ENCODE data around the gene SYT15B. TPM values are rescaled to one million over a fixed set of nuclear protein-coding genes. Genes with fewer than 3 reads are reported as not detected.
"Not testable (repeated sequence)": the region's sequence is repeated elsewhere in the genome, so short reads cannot be mapped to it uniquely, and the experiment has no call there.

The SYT15B gene
- 2.2 TPM for polyA plus RNA-seq (2012; ENCODE audit: insufficient read depth, insufficient read length, low read depth)

DNA sequence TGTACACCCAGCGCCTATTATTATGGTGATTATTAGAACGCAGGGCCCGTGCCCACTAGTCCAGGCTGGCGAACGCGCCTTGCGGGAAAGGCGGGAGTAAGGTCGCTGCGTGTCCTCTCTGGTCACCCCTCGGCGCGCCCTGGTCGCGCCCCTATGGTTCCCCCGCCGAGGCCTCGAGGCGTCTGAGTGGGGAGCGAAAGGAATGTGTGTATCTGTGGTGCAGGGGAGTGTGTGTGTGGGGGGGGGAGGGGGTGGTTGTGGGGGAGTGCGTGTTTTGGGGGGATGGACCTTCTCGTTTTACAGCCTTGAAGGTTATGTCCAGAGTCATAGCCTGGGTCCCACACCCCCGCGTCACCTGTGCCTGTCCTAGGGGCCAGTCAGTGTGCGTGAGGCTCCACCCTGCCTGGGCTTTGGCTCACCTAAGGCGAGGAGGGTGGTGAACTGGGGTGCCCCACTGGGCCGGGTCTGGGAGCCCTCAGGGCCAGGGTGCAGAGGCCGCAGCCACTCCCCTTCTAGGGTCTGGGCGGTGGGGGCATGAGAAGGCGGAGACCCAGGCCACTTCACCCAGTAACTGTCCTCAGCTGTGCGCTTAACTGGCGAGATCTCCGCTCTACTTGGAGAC is at the start of gene SYT15B:
SYT15B (minus strand) TSS at position 39 of the 622 bp plus-strand sequence. CDS start 952 bp downstream, outside the sequence.
- DNase-seq; H3K36me3 ChIP-seq; H3K4me1 ChIP-seq; H3K9me3 ChIP-seq; H3K4me3 ChIP-seq (ENCODE audit: low read depth, low read length); H3K27me3 ChIP-seq: not testable (repeated sequence)

DNA sequence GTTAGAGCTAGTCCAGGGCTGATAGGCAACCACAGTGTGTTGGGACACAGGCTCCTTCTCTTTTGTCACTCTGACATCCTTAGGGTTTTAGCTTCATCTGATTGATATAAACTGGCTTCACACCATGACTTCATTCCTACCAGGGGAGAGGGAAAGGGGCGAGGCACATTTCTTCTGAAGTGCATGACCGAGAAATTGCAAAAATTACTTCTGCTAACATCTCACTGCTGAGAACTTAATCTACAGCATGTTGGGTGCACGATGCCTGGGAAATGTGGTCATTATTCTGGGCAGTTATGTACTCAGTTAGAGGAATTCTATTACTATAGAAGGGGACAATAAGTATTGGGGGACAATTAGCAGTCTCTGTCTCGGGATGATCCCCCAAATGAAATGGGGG is 16.2 kb upstream of the SYT15B start:
- not testable (repeated sequence) for H3K36me3 ChIP-seq; H3K4me3 ChIP-seq (ENCODE audit: low read depth, low read length); DNase-seq; H3K27me3 ChIP-seq; H3K9me3 ChIP-seq; H3K4me1 ChIP-seq

DNA sequence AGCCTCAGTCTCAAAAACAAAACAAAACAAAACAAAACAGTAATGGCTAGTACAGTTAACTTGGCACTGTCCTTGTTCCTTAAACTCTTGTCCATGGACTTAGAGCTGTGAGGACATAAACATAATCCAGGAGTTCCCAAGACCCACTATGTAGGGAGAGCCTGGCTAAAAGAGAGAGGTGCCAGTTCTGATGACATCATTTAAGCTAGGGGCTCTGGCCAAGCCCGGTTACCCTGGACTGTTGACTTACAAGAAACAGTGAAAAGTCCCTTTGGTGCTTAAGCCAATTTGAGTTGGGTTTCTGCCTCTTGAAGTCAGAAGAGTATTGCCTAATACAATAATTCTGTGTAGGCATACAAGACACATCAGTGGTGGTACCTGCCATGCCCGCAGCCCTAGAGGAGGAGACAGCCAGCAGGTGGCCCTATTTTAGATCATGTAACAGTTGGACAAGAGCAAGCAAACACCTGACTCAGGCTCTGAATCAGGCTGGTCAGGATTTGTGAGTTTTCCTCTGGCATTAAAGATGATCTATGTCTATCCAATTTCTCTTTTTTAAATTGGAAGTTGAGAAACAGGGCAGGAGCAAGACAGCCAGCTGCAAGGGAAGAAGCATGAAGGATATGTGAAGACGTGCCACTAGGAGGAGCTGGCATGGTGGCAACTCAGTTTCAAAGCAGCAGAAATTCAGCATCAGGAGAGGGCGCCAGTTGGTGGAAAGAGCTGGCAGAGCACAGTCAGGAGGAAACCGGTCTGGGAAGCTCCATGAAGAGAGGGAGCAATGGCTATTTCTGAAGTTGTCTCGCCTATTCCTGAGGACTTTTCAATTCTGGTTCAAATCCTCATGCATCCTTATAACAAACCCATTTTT is 12.2 kb upstream of the SYT15B start:
- not testable (repeated sequence) for H3K9me3 ChIP-seq; H3K4me3 ChIP-seq (ENCODE audit: low read depth, low read length); H3K27me3 ChIP-seq; H3K36me3 ChIP-seq; H3K4me1 ChIP-seq
- TF ChIP-seq, protein P1, sequence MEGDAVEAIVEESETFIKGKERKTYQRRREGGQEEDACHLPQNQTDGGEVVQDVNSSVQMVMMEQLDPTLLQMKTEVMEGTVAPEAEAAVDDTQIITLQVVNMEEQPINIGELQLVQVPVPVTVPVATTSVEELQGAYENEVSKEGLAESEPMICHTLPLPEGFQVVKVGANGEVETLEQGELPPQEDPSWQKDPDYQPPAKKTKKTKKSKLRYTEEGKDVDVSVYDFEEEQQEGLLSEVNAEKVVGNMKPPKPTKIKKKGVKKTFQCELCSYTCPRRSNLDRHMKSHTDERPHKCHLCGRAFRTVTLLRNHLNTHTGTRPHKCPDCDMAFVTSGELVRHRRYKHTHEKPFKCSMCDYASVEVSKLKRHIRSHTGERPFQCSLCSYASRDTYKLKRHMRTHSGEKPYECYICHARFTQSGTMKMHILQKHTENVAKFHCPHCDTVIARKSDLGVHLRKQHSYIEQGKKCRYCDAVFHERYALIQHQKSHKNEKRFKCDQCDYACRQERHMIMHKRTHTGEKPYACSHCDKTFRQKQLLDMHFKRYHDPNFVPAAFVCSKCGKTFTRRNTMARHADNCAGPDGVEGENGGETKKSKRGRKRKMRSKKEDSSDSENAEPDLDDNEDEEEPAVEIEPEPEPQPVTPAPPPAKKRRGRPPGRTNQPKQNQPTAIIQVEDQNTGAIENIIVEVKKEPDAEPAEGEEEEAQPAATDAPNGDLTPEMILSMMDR (IDR thresholded peaks at IDR 0.05; ENCODE audit: low read depth, low read length): peak; percentile 59
- DNase-seq: peak; percentile 44

DNA sequence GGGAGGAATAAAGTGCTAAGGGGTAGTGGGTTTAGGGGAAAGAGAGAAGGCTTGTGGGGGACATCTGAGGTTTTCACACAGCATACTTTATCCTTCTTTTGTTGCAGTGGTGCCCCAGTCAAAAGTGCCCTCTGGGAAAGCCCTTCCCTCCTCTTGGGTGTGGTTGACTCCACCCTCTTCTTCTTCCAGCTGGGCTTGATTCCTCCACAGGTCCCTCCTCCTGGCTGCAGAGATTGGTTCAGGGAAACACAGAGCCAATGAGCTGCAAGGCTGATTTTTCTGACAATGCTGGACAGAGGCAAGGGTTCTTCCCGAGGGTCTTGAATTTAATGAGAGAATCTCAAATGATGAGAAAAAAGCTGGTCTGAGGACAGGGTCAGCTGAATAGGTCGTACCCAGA is 7.4 kb upstream of the SYT15B start:
- H3K9me3 ChIP-seq; H3K4me1 ChIP-seq; H3K36me3 ChIP-seq; H3K27me3 ChIP-seq; DNase-seq; H3K4me3 ChIP-seq (ENCODE audit: low read depth, low read length): not testable (repeated sequence)

DNA sequence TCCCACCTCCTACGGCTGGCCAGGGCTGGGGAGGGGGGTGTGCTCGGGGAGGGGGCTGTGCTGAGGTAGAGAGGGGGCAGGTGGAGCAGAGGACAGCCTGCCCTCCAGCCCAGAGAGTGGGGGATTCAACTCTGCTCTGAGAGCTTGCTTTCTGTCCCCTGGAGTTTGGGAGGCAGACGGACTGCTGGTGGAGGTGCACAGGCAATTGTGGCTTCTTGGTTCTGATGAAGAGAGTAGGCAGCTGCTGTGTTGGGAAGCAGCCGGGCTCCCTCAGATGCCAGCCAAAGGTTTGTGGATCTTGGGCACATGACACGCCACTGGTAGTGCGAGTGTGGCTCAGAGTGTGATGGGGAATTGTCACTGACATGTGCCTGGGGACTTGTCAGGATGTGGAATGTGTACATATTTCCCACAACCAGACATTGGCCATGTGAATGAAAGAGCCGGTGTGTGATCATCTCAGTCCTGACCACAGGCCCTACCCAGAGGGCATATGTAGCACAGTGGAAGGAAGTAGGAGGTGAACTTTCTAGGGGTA is 5.3 kb upstream of the SYT15B start:
- not testable (repeated sequence) for H3K36me3 ChIP-seq; H3K4me1 ChIP-seq; H3K4me3 ChIP-seq (ENCODE audit: low read depth, low read length); H3K9me3 ChIP-seq; DNase-seq; H3K27me3 ChIP-seq

DNA sequence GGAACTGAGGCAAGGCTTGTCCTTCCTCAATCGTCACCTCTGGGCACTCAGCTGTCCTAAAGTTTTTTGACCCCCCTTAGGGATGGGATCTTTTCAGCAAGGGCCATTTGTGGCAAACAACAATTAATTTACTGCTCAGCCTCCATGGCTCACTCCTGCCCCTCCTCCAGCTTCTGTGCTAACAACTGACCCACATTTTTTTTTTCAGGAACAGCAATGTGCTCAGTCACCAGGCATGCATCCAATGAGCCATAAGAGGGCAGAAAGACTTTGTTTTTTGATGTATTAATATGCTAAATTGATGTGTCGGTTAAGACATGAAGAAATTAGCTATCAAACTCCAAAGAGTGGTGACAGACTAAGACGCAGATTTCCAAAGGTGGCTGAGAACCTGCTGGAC is 4.7 kb upstream of the SYT15B start:
- not testable (repeated sequence) for DNase-seq

DNA sequence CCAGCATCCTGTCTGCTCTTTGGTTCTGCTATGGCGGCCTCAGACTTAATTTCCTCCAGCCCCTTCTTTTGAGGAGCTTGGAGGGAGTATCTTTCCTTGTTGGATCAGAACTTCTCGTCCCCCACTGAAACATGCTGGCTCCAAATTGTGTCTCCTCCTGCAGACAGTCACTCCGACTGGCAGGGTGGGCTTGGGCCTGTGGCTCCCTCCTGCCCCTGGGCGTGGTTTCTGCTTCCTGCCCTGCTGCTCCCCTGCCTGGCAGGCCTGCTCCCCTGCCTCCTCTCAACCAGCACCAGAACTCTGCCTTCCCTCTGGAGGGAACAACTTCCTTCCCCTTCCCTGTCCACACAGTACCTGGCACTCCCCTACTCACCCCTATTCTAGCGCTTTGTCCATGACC is 3.8 kb upstream of the SYT15B start:
- not testable (repeated sequence) for H3K36me3 ChIP-seq; H3K9me3 ChIP-seq; H3K27me3 ChIP-seq; H3K4me1 ChIP-seq; H3K4me3 ChIP-seq (ENCODE audit: low read depth, low read length)
- peak; percentile 18 for DNase-seq

More for the DNA sequence above, 4.7 kb upstream of the SYT15B start:
- H3K4me3 ChIP-seq (ENCODE audit: low read depth, low read length); H3K4me1 ChIP-seq; H3K36me3 ChIP-seq; H3K9me3 ChIP-seq; H3K27me3 ChIP-seq: not testable (repeated sequence)

DNA sequence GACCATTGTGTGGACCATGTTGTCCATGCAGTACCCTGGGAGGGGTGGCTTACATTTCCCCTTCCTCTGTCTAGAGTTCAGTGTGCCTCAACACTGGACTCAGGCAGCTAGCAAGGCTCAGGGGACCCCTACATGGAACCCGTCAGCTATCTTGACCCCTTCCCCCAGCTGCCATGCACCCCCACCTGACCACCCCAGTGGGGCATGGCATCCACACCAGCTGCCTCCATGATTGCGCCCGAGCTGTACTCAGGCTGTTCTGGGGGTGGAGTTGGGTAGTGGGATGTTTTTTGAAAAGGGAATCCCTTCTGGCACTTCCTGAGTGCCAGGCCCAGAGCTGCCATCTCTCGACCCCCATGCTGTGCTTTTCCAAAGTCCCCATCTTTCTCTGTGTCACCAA is 1.8 kb upstream of the SYT15B start:
- H3K27me3 ChIP-seq; H3K4me3 ChIP-seq (ENCODE audit: low read depth, low read length); H3K4me1 ChIP-seq; DNase-seq; H3K9me3 ChIP-seq; H3K36me3 ChIP-seq: not testable (repeated sequence)

DNA sequence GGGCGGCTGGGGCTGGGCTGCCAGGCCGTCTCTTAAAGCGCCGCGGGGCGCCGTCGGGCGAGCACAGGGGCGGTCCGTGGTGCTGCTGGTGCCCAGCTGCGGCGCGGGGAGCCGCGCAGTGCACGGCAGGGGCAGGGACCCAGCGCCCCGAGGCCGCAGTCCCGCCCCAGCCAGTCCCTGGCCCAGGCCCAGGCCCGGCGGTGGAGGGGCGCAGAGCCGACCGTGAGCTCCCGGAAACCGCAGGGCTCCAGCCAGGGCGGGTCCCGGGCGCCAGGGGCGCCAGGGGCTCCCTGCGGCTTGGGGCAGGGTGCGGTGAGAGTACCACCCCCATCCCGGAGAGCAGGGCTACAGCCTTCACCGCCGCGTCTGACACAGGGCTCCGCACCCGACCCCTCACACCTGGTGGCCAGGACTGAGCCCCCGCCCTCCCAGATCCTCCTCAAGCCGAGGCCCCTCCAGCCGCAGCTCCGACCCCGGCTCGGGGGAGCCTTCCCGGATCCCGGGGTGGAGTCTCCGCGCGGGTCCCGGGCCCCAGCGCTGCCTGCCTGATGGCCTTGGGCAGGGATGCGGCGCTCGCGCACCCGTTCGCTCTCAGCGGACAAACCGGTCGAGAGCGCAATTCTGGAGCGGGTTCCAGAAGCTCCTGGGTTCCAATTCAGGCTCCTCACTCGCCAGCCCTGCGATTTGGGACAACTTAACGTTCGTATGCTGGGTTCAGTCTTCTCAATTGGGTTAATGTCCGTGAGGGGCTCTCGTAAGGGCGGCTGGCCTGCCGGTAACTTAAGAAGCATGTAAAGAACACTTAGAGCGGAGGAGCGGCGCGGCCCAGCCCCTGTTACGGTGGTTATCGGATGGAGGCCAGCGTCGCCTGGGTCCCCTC is 478 bp downstream of the SYT15B start:
- H3K4me1 ChIP-seq; DNase-seq; H3K4me3 ChIP-seq (ENCODE audit: low read depth, low read length); H3K36me3 ChIP-seq; H3K9me3 ChIP-seq; H3K27me3 ChIP-seq: not testable (repeated sequence)

DNA sequence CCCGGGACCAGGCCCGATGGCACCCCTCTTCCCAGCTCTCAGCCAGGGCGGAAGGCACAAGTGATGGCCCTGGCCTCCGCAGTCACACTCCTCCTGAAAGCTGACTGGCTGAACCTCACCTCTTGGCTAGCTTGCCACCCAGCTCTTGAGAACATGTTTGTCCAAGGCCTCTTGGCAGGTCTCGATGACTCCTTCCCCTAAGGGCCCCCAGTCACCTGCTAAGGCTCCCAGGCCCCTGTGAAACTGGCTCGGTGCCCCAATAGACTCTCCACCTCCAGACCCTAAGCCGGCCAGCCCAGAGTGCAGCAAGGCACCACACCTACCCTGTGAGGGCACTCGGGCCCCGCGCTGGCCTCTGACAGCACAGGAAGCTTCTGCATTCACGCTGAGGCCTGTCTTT is 4.5 kb downstream of the SYT15B start:
- H3K4me3 ChIP-seq (ENCODE audit: low read depth, low read length); H3K4me1 ChIP-seq; H3K36me3 ChIP-seq; H3K27me3 ChIP-seq; DNase-seq; H3K9me3 ChIP-seq: not testable (repeated sequence)

DNA sequence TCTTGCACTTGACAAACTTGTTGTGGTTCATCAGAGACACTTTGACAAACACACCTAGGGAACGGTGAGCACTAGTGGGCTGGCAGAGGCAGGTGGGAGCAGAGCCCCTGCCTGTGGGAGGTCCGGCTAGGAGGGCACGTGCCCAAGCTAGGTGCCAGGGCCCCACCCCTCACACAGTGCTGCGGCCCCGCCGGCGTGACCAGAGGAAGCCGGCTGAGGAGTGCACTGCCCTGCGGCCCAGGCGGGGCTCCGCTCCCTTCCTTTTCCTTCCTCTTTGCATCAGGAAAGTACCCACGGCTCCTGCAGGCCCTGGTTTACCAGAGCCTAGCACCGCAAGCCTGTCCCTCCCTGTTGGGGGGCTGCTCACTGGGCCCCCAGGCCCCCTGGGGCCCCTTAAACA is 7.2 kb downstream of the SYT15B start:
- H3K4me1 ChIP-seq; H3K9me3 ChIP-seq; H3K27me3 ChIP-seq; H3K4me3 ChIP-seq (ENCODE audit: low read depth, low read length); DNase-seq; H3K36me3 ChIP-seq: not testable (repeated sequence)

DNA sequence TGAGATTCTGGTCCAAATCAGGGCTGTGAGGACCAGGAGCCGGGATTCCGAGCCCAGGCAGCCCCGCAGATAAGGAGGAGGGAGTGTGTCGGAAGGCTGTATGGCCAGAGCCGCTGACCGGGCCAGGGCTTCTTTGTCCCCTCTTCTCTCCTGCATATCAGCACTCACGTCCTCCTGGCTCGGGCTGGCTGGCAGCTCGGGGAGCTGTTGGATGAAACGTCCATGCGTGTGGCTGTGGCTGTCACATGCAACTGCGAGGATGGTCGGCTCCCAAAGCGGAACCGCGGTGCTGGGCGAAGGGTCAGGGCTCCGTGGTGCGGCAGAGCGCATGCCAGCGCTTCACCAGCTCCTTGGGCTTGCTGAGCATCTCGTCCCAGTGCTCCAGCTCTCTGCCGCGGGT is 9.5 kb downstream of the SYT15B start:
- not testable (repeated sequence) for H3K9me3 ChIP-seq; DNase-seq; H3K36me3 ChIP-seq; H3K4me1 ChIP-seq; H3K4me3 ChIP-seq (ENCODE audit: low read depth, low read length); H3K27me3 ChIP-seq

DNA sequence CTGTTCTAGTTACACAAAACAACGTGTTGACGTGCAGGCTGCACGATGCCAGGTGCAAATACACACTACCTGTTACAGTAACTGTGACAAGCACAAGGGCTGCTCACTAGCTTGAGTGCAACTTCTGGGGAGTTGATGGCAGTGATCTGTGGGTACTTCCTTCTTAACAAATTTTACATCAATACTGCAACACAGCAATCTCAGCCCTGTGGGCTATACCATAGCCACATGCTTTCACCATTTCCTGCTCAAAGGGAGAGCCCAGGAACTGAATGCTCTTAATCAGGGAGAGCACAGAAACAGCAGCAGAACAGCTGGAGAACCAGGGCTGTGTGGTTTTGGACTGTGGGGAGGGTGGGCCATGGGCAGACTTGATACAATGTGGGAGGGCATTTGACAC is 10.2 kb downstream of the SYT15B start:
- H3K4me3 ChIP-seq (ENCODE audit: low read depth, low read length); H3K27me3 ChIP-seq; H3K4me1 ChIP-seq; H3K36me3 ChIP-seq; H3K9me3 ChIP-seq; DNase-seq: not testable (repeated sequence)

DNA sequence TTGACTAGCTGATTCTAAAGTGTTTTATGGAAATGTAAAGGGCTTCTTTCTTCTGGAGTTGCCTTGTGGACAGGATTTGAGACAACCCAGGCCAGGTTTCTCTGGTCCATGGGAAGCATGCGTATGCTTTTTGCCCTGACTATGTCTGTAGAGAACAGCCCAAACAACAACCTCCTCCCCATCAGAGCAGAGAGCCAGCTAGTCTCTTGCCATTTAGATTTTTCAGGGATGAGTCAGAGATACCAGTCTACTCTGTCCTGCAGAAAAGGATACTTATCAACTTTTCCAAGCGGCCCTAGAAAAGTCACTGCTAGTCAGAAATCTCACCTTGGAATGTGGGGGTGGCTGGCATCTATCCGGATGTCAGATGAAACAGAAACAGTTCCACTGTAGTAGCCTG is 11.6 kb downstream of the SYT15B start:
- H3K27me3 ChIP-seq; H3K4me1 ChIP-seq; H3K4me3 ChIP-seq (ENCODE audit: low read depth, low read length); H3K9me3 ChIP-seq; H3K36me3 ChIP-seq; DNase-seq: not testable (repeated sequence)
